ENCODE measurements around the gene SHF. TPM values are rescaled to one million over a fixed set of nuclear protein-coding genes. Genes with fewer than 3 reads are reported as not detected.
A peak's percentile ranks its signal among the peaks of the same experiment; 100 is the strongest.

The SHF gene
- total RNA-seq, 2 donors from 2014 or later = 15.1 to 18.7 TPM

- H3K27ac ChIP-seq = no peak overlapping the region
- TF ChIP-seq, protein P1, sequence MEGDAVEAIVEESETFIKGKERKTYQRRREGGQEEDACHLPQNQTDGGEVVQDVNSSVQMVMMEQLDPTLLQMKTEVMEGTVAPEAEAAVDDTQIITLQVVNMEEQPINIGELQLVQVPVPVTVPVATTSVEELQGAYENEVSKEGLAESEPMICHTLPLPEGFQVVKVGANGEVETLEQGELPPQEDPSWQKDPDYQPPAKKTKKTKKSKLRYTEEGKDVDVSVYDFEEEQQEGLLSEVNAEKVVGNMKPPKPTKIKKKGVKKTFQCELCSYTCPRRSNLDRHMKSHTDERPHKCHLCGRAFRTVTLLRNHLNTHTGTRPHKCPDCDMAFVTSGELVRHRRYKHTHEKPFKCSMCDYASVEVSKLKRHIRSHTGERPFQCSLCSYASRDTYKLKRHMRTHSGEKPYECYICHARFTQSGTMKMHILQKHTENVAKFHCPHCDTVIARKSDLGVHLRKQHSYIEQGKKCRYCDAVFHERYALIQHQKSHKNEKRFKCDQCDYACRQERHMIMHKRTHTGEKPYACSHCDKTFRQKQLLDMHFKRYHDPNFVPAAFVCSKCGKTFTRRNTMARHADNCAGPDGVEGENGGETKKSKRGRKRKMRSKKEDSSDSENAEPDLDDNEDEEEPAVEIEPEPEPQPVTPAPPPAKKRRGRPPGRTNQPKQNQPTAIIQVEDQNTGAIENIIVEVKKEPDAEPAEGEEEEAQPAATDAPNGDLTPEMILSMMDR (IDR thresholded peaks at IDR 0.05) = no peak
- DNase-seq (ENCODE audit: low spot score) (no peak), ATAC-seq (ENCODE audit: insufficient number of reproducible peaks, low FRiP score, low read depth) (no peak)
- no peaks in the 10 kb centered on the region for H3K36me3 ChIP-seq
- no peaks in the 10 kb centered on the region for H3K9me3 ChIP-seq
- no peaks in the 10 kb centered on the region for H3K27me3 ChIP-seq (replicated peaks; ENCODE audit: insufficient read depth)
- peaks cover 0 to 14% of the 10 kb centered on the region in 2 donors for H3K4me1 ChIP-seq (ENCODE audit: control insufficient read depth in 1 of 2, low read depth in 2 of 2)
- H3K4me3 ChIP-seq = no peak overlapping the region
Observed at GRCh38 chr15:45130291-45131000, 57.3 kb downstream of the SHF start.

DNA sequence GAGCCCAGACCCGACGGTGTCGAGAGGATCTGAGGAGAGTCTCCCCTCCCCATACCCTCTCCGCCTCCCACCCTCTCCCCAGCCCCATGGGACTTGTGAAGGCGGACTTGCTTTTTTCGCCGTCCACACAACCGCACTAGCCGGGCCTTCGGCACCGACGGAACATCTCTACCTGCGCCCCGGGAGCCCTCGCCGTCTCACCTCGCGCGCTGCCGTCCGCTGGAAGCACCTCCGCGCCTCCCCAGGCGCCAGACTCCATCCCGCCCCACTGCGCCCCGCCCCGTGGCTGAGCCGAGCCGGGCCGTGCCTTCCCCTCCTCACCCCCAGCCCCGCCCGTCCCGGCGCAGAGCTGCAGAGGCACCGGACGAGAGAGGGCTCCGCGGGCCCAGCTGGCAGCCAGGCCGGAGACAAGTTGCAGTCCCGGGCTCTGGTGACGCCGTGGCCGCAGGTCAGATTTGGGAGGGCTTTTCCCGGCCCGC, 58.1 kb downstream of the SHF start, which contains the start of the genes DUOX1 and DUOXA1:
DUOX1 (plus strand) TSS at position 344 of the 479 bp plus-strand sequence. CDS start 1,973 bp downstream, outside the sequence.
DUOXA1 (minus strand) TSS at position 229 of the 479 bp plus-strand sequence. CDS start 6,865 bp downstream, outside the sequence.
- TF ChIP-seq, protein P1 (IDR thresholded peaks at IDR 0.05) = no peak
- peak within 1 kb of the TSS; percentile 55 for H3K4me3 ChIP-seq
- peaks cover 0 to 7% of the 10 kb centered on the region in 2 donors for H3K4me1 ChIP-seq (ENCODE audit: control insufficient read depth in 1 of 2, low read depth in 2 of 2)
- no peaks in the 10 kb centered on the region for H3K27me3 ChIP-seq (replicated peaks; ENCODE audit: insufficient read depth)
- DNase-seq (ENCODE audit: low spot score) (no peak), ATAC-seq (ENCODE audit: insufficient number of reproducible peaks, low FRiP score, low read depth) (no peak)
- H3K36me3 ChIP-seq = no peaks in the 10 kb centered on the region
- H3K9me3 ChIP-seq = no peaks in the 10 kb centered on the region
- H3K27ac ChIP-seq = no peak within 1 kb of the TSS

DNA sequence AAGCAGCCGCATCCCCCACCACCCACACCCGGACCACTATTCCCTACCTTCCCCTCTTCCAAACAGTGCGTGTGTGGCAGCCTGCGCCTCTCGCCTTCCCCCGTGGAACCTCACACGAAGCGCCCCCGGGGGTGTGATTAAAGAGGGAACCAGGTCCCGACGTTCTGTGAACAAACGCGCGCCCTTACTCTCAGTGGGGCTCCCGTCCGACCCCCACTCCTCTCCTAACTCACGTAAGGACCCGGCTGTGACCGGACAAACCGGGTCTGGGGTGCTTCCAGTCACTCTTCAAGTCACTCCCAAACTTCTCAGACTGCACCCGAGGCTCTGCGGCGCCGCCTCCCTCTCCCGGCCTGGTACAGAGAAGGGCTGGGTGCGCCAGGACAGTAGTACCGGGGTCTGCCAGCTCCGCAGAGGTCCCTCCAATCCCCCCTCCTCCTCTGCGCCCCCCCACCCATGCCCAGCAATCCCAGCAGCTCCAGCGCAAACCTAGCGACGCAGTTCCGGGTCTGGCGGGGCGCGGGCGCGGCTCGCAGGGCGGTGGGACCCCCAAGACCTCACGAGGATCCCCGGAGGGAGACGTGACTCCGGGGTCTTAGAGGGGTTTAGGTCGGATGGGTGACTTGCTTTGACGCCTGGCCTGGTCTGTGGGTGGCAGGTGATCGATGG, 58.7 kb downstream of the SHF start:
- no peak for DNase-seq (ENCODE audit: low spot score)
- no peaks in the 10 kb centered on the region for H3K27me3 ChIP-seq (replicated peaks; ENCODE audit: insufficient read depth)
- H3K4me3 ChIP-seq = peak overlapping the region; percentile 55

GRCh38 chr15:45126535-45127158, 61.1 kb downstream of the SHF start:
- ATAC-seq (ENCODE audit: insufficient number of reproducible peaks, low FRiP score, low read depth) = no peak
- no peaks in the 10 kb centered on the region for H3K27me3 ChIP-seq (replicated peaks; ENCODE audit: insufficient read depth)

More for the DNA sequence above, 58.7 kb downstream of the SHF start:
- TF ChIP-seq, protein P1 (IDR thresholded peaks at IDR 0.05) = no peak
- ATAC-seq (ENCODE audit: insufficient number of reproducible peaks, low FRiP score, low read depth) = no peak
- no peak overlapping the region for H3K27ac ChIP-seq
- H3K36me3 ChIP-seq = no peaks in the 10 kb centered on the region
- no peaks in the 10 kb centered on the region for H3K9me3 ChIP-seq
- peaks cover 0 to 7% of the 10 kb centered on the region in 2 donors for H3K4me1 ChIP-seq (ENCODE audit: control insufficient read depth in 1 of 2, low read depth in 2 of 2)

More at GRCh38 chr15:45126535-45127158, 61.1 kb downstream of the SHF start:
- TF ChIP-seq, protein P1 (IDR thresholded peaks at IDR 0.05) = peak; percentile 33
- Histone ChIP-seq H3K36me3 (no peaks in the 10 kb centered on the region), H3K27ac (no peak overlapping the region), H3K9me3 (no peaks in the 10 kb centered on the region), H3K4me3 (no peak overlapping the region), H3K4me1 (ENCODE audit: control insufficient read depth in 1 of 2, low read depth in 2 of 2) (peaks cover 0 to 7% of the 10 kb centered on the region in 2 donors)
- no peak for DNase-seq (ENCODE audit: low spot score)

All from thoracic aorta (tissue), 2 donors.